Hepatocyte (in vitro differentiated cells): ENCODE data around the gene NUMB. TPM values are rescaled to one million over a fixed set of nuclear protein-coding genes. Genes with fewer than 3 reads are reported as not detected.

Source experiments
- DNase-seq: peaks from one replicate; pipeline ENCODE4 v3.0.0-alpha.2; 2016; ENCODE audit warnings: low spot score
- H2AFZ ChIP-seq: fragments of 200-600 bp; sonication (generic); 2 replicates; pipeline ENCODE4 v1.6.0; 2016; ENCODE audit warnings: antibody characterized with exemption, mild to moderate bottlenecking
- H3K27ac ChIP-seq: fragments of 200-600 bp; sonication (generic); 2 replicates; pipeline ENCODE4 v1.5.1; 2016; ENCODE audit warnings: mild to moderate bottlenecking
- H3K27me3 ChIP-seq: fragments of 200-600 bp; sonication (generic); 2 replicates; pipeline ENCODE4 v1.6.1; 2016
- H3K36me3 ChIP-seq: fragments of 200-600 bp; sonication (generic); replicated peaks from 2 replicates; pipeline ENCODE4 v1.5.1; 2016; ENCODE audit warnings: low read depth; ENCODE audit not compliant: insufficient read depth
- H3K4me1 ChIP-seq: fragments of 200-600 bp; sonication (generic); 2 replicates; pipeline ENCODE4 v1.5.1; 2016; ENCODE audit warnings: mild to moderate bottlenecking, moderate library complexity; ENCODE audit not compliant: insufficient read depth
- H3K4me2 ChIP-seq: fragments of 200-600 bp; sonication (generic); 2 replicates; pipeline ENCODE4 v1.6.0; 2016
- H3K4me3 ChIP-seq: fragments of 200-600 bp; sonication (generic); 2 replicates; pipeline ENCODE4 v1.5.1; 2016; ENCODE audit warnings: mild to moderate bottlenecking
- H3K79me2 ChIP-seq: fragments of 200-600 bp; sonication (generic); 2 replicates; pipeline ENCODE4 v1.6.0; 2017; ENCODE audit warnings: mild to moderate bottlenecking
- H3K9me2 ChIP-seq: fragments of 200-600 bp; sonication (generic); replicated peaks from 2 replicates; pipeline ENCODE4 v1.6.0; 2017; ENCODE audit warnings: mild to moderate bottlenecking; ENCODE audit not compliant: insufficient read depth
- H3K9me3 ChIP-seq: fragments of 200-600 bp; sonication (generic); 2 replicates; pipeline ENCODE4 v1.5.1; 2016; ENCODE audit warnings: low read depth, mild to moderate bottlenecking
- H4K20me1 ChIP-seq: fragments of 200-600 bp; sonication (generic); 2 replicates; pipeline ENCODE4 v1.6.0; 2016; ENCODE audit warnings: mild to moderate bottlenecking; ENCODE audit not compliant: insufficient read depth, poor library complexity, severe bottlenecking
- CTCF ChIP-seq: fragments of 200-600 bp; sonication (generic); IDR thresholded peaks from 2 replicates; pipeline ENCODE4 v1.5.1; 2016; ENCODE audit warnings: antibody characterized with exemption, mild to moderate bottlenecking; ENCODE audit not compliant: poor library complexity
- EZH2 ChIP-seq: fragments of 200-600 bp; sonication (generic); IDR thresholded peaks from 2 replicates; pipeline ENCODE4 v1.6.1; 2016; ENCODE audit warnings: antibody characterized with exemption, mild to moderate bottlenecking, borderline replicate concordance
- EZH2phosphoT487 ChIP-seq: fragments of 200-600 bp; sonication (generic); IDR thresholded peaks from one replicate; pipeline ENCODE4 v1.6.1; 2018; ENCODE audit warnings: antibody characterized with exemption, mild to moderate bottlenecking, low read depth, moderate library complexity; ENCODE audit not compliant: unreplicated experiment, severe bottlenecking
- WGBS: methylation state at CpG from one replicate; pipeline ENCODE4 v1.1.6; 2016; ENCODE audit warnings: low lambda C conversion rate; ENCODE audit errors: missing lambda C conversion rate; 5-methylcytosine and 5-hydroxymethylcytosine counted together
- polyA plus RNA-seq: library from polyadenylated mRNA; unstranded; fragments of >200 nt; fragmentation: Nextera tagmentation; extraction: Ambion mirVana; gene quantifications from 2 replicates; pipeline ENCODE4 v1.2.1, GENCODE V29; 2016
- total RNA-seq: library from RNA; depleted of rRNA; stranded (reverse); fragments of >200 nt; gene quantifications from 2 replicates; pipeline ENCODE4 v1.2.3, GENCODE V29; 2014

Gene NUMB
- total and polyA plus RNA-seq, 2 experiments from 2014 or later = 35.3 to 45.8 TPM

DNA sequence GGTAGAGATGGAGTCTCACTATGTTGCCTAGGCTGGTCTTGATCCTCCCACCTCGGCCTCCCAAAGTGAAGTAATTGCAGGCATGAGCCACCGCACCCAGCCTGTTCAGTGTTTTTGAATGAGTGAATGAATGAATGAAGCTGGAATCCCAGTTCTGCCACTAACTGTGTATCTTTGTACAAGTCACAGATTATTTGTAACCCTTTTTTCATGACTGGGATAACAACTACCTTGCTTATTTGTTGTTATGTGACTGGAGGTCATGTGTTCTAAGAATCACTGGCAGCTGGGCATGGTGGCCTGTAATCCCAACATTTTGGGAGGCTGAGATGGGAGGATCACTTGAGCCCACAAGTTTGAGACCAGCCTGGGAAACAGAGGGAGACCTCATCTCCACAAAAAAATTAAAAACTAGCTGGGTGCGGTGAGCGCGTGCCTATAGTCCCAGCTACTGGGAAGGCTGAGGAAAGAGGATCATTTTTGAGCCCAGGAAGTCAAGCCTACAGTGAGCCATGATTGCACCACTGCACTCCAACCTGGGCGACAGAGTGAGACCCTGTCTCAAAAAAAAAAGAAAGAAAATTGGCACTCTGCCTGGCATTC is 13.3 kb upstream of the NUMB start:
- Histone ChIP-seq H3K36me3 (no peaks in the 10 kb centered on the region), H2AFZ (no peak overlapping the region), H3K79me2 (no peaks in the 10 kb centered on the region), H3K4me1 (peaks cover 7% of the 10 kb centered on the region), H3K4me2 (no peak overlapping the region), H4K20me1 (no peaks in the 10 kb centered on the region), H3K27ac (no peak overlapping the region), H3K9me3 (no peaks in the 10 kb centered on the region), H3K4me3 (no peak overlapping the region), H3K9me2 (no peaks in the 10 kb centered on the region), H3K27me3 (no peaks in the 10 kb centered on the region)
- TF ChIP-seq EZH2 = no peak
- TF ChIP-seq CTCF = no peak
- no peak for TF ChIP-seq EZH2phosphoT487
- no peak for DNase-seq
- 76% methylated on average over 6 of the region's 6 CpGs for WGBS

DNA sequence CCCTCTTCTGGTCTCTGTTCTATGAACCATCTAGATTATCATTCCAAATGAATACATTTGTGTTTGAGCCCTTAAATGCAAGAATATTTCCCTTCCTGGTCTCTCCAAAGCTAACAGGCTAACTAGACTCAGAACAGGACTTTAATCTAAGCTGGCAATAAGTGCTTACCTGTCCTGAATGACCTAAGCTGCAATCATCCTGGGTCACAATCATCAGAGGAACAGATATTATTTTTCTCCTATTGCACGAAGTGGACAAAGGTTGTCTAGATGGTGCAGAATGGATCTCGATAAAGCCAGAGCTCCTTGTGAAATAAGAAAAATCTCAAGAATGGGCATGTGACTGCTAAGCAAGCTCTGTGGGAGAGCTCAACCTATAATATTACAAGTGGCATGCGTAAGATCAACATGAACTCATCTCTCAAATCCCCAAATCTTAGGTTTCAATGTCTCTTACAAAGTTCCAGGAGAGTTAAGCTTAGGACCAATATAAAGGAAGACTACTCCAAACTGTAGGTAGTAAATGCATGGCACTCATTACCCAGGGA is 10.6 kb upstream of the NUMB start:
- H3K79me2 ChIP-seq = no peaks in the 10 kb centered on the region
- H3K27me3 ChIP-seq = no peaks in the 10 kb centered on the region
- no peak overlapping the region for H3K4me2 ChIP-seq
- H3K9me3 ChIP-seq = no peaks in the 10 kb centered on the region
- H3K9me2 ChIP-seq = no peaks in the 10 kb centered on the region
- peak overlapping the region; percentile 44 for H3K27ac ChIP-seq
- 87% methylated on average over 3 of the region's 3 CpGs for WGBS
- no peak overlapping the region for H2AFZ ChIP-seq
- H3K4me3 ChIP-seq = no peak overlapping the region
- H4K20me1 ChIP-seq = no peaks in the 10 kb centered on the region
- peaks cover 16% of the 10 kb centered on the region for H3K4me1 ChIP-seq
- TF ChIP-seq CTCF = no peak
- TF ChIP-seq EZH2 = no peak
- no peak for TF ChIP-seq EZH2phosphoT487
- H3K36me3 ChIP-seq = no peaks in the 10 kb centered on the region
- DNase-seq = no peak

- Histone ChIP-seq H3K9me3 (no peaks in the 10 kb centered on the region), H3K79me2 (peaks cover 2% of the 10 kb centered on the region), H3K9me2 (no peaks in the 10 kb centered on the region), H4K20me1 (no peaks in the 10 kb centered on the region), H3K4me2 (no peak overlapping the region), H3K36me3 (no peaks in the 10 kb centered on the region), H3K27me3 (no peaks in the 10 kb centered on the region), H3K4me3 (no peak overlapping the region), H3K27ac (peak overlapping the region; percentile 44), H2AFZ (no peak overlapping the region), H3K4me1 (peaks cover 26% of the 10 kb centered on the region)
- 63% methylated on average over 4 of the region's 4 CpGs for WGBS
- DNase-seq = no peak
- TF ChIP-seq CTCF = no peak
- no peak for TF ChIP-seq EZH2
- TF ChIP-seq EZH2phosphoT487 = no peak
Observed at GRCh38 chr14:73467800-73468199, 9.5 kb upstream of the NUMB start.
